GM12878 (cell line): ENCODE measurements around the gene AKAP1. TPM values are rescaled to one million over a fixed set of nuclear protein-coding genes. Genes with fewer than 3 reads are reported as not detected.

Source experiments
- ATAC-seq: fragments of 200-7000 bp; cut with Tn5 transposase; 3 replicates; pipeline ENCODE4 v1.9.1; 2020; ENCODE audit warnings: mild to moderate bottlenecking, moderate library complexity
- BruUV-seq: library from RNA; stranded (reverse); fragments of 400-500 nt; replicated peaks from 2 replicates; lab custom pipeline; 2021; lab: Mats Ljungman, UMichigan
- CTCF ChIA-PET: fragments of 300-600 bp; sonication (Branson Sonifier 250); formaldehyde crosslinking; extraction: SDS; loops from one replicate; lab custom pipeline; 2021; ENCODE audit warnings: inconsistent platforms; lab: Yijun Ruan, JAX
- POLR2A ChIA-PET: fragments of 350-600 bp; formaldehyde crosslinking; extraction: SDS; loops from one replicate; lab custom pipeline; 2021; ENCODE audit warnings: inconsistent platforms; lab: Charles Lee
- RAD21 ChIA-PET: fragments of 300-600 bp; sonication (Branson Sonifier 250); formaldehyde crosslinking; loops from one replicate; lab custom pipeline; 2023; ENCODE audit warnings: antibody characterized with exemption; ENCODE audit not compliant: unreplicated experiment; lab: Charles Lee
- SMC1A ChIA-PET: fragments of 300-600 bp; sonication (Branson Sonifier 250); formaldehyde crosslinking; loops from one replicate; lab custom pipeline; 2023; ENCODE audit not compliant: unreplicated experiment, uncharacterized antibody; lab: Charles Lee
- DNase-seq: peaks from one replicate; pipeline ENCODE4 v3.0.0-alpha.2; 2011; ENCODE audit warnings: low read depth, low spot score
- FAIRE-seq: peaks from 3 replicates; lab custom pipeline; 2011; peaks lifted over from hg19 to GRCh38; lab: Jason Lieb, UNC
- H2AFZ ChIP-seq: 2 replicates; pipeline ENCODE4 v1.6.0; 2011; ENCODE audit warnings: low read depth, low read length, control low read depth; ENCODE audit not compliant: control insufficient read depth
- H3K27ac ChIP-seq: 2 replicates; pipeline ENCODE4 v1.5.1; 2011; ENCODE audit warnings: control low read depth; ENCODE audit not compliant: control insufficient read depth, insufficient read depth
- H3K27me3 ChIP-seq, 2 experiments: replicated peaks in 1 of 2; 2 replicates each; pipeline versions ENCODE4 v1.6.0 to v1.6.1; 2011; ENCODE audit warnings: low read length in 1 of 2; ENCODE audit not compliant: control insufficient read depth in 2 of 2, insufficient read depth in 2 of 2
- H3K36me3 ChIP-seq, 2 experiments: 2 replicates each; pipeline ENCODE4 v1.5.1; 2011; ENCODE audit warnings: low read length in 1 of 2; ENCODE audit not compliant: control insufficient read depth in 2 of 2, insufficient read depth in 2 of 2
- H3K4me1 ChIP-seq: 2 replicates; pipeline ENCODE4 v1.6.1; 2011; ENCODE audit warnings: mild to moderate bottlenecking, low read length, moderate library complexity, mixed read lengths; ENCODE audit not compliant: control insufficient read depth, insufficient read depth
- H3K4me2 ChIP-seq: 2 replicates; pipeline ENCODE4 v1.6.0; 2011; ENCODE audit warnings: control low read depth; ENCODE audit not compliant: control insufficient read depth, insufficient read depth
- H3K4me3 ChIP-seq: fragments of 200-600 bp; sonication (generic); 2 replicates; pipeline ENCODE4 v1.5.1; 2016
- H3K79me2 ChIP-seq: 2 replicates; pipeline ENCODE4 v1.6.0; 2011; ENCODE audit warnings: low read length; ENCODE audit not compliant: control insufficient read depth, insufficient read depth
- H3K9ac ChIP-seq: 2 replicates; pipeline ENCODE4 v1.8.0; 2011; ENCODE audit warnings: low read length, control low read depth, mixed read lengths; ENCODE audit not compliant: control insufficient read depth, insufficient read depth
- H3K9me3 ChIP-seq: replicated peaks from 3 replicates; pipeline ENCODE4 v1.5.1; 2011; ENCODE audit warnings: mild to moderate bottlenecking, low read length; ENCODE audit not compliant: control insufficient read depth, insufficient read depth
- H4K20me1 ChIP-seq: 2 replicates; pipeline ENCODE4 v1.6.0; 2011; ENCODE audit not compliant: control insufficient read depth, insufficient read depth
- CHD2 ChIP-seq: IDR thresholded peaks from 2 replicates; pipeline ENCODE4 v1.6.1; 2011; ENCODE audit warnings: low read depth, low read length, improper control_type of control experiment, borderline replicate concordance
- CHD4 ChIP-seq: fragments of 200-600 bp; sonication (generic); IDR thresholded peaks from 2 replicates; pipeline ENCODE4 v1.6.1; 2016; ENCODE audit warnings: mild to moderate bottlenecking
- FOXK2 ChIP-seq: fragments of 450-650 bp; IDR thresholded peaks from 2 replicates; pipeline ENCODE4 v1.6.1; 2017; ENCODE audit warnings: mild to moderate bottlenecking, moderate library complexity
- RAD21 ChIP-seq: IDR thresholded peaks from 2 replicates; pipeline ENCODE4 v1.6.1; 2011; ENCODE audit warnings: mild to moderate bottlenecking, low read depth, low read length, moderate library complexity; ENCODE audit not compliant: insufficient read depth
- SMARCA5 ChIP-seq: fragments of 450-650 bp; IDR thresholded peaks from 2 replicates; pipeline ENCODE4 v1.6.1; 2017; ENCODE audit warnings: mild to moderate bottlenecking
- WGBS: methylation state at CpG from one replicate; pipeline ENCODE4 v1.1.6; 2016; ENCODE audit warnings: low lambda C conversion rate; ENCODE audit not compliant: insufficient replicate concordance, insufficient coverage; ENCODE audit errors: missing lambda C conversion rate; 5-methylcytosine and 5-hydroxymethylcytosine counted together
- in situ Hi-C: fragments of 300-500 bp; cut with MboI; formaldehyde crosslinking; loops from 9 replicates; pipeline ENCODE4 v1.14.3; 2018; ENCODE audit warnings: mixed read lengths
- intact Hi-C: fragments of 100-400 bp; cut with micrococcal nuclease; formaldehyde crosslinking; loops from one replicate; pipeline ENCODE4 v1.14.2; 2022; ENCODE audit not compliant: unreplicated experiment
- polyA plus RNA-seq, 11 experiments: library from polyadenylated mRNA; depleted of rRNA in 4 of 11; unstranded in 6 of 11; stranded (reverse) in 5 of 11; fragments of >200 nt; fragmentation: Nextera tagmentation in 4 of 11; fragmentation: Illumina TruSeq in 1 of 11; extraction: Ambion mirVana in 4 of 11; extraction: Trizol in 1 of 11; gene quantifications; 1 replicate in 1 of 11; 2 replicates in 10 of 11; pipeline versions ENCODE4 v1.2.1 to v1.2.3, GENCODE V29; 2011 to 2016; ENCODE audit warnings: inconsistent platforms in 2 of 11, missing spikeins in 2 of 11, low read depth in 1 of 11
- total RNA-seq, 4 experiments: library from RNA; depleted of rRNA in 3 of 4; stranded (reverse); fragments of >200 nt in 3 of 4; fragmentation: Illumina TruSeq in 1 of 4; extraction: Trizol in 1 of 4; gene quantifications; 2 replicates each; pipeline versions ENCODE4 v1.2.1 to v1.2.3, GENCODE V29; 2013 to 2021
- TF ChIP-seq, protein P1 (sequence below): fragments of 450-650 bp; IDR thresholded peaks from 2 replicates; pipeline ENCODE4 v1.6.1; 2016; ENCODE audit warnings: mild to moderate bottlenecking, moderate library complexity, borderline replicate concordance
- TF ChIP-seq, protein P2 (sequence below): fragments of 450-650 bp; conservative IDR thresholded peaks from 2 replicates; pipeline ENCODE4 v1.6.1; 2017; ENCODE audit warnings: mild to moderate bottlenecking, moderate library complexity
- TF ChIP-seq, protein P3 (sequence below): fragments of 450-650 bp; formaldehyde crosslinking; IDR thresholded peaks from 2 replicates; pipeline ENCODE4 v1.4.0; 2022; ENCODE audit warnings: mild to moderate bottlenecking, moderate library complexity
- TF ChIP-seq, protein P4 (sequence below): fragments of 450-650 bp; IDR thresholded peaks from 2 replicates; pipeline ENCODE4 v1.6.1; 2017; ENCODE audit warnings: mild to moderate bottlenecking, low read depth, inconsistent platforms; ENCODE audit not compliant: poor library complexity, severe bottlenecking

AKAP1 gene
- total and polyA plus RNA-seq, 10 of the 15 experiments (the other 5 are each of a cell fraction or from before 2014, with no cell fraction given) = 11.9 to 50.5 (median 38.1) TPM

DNA sequence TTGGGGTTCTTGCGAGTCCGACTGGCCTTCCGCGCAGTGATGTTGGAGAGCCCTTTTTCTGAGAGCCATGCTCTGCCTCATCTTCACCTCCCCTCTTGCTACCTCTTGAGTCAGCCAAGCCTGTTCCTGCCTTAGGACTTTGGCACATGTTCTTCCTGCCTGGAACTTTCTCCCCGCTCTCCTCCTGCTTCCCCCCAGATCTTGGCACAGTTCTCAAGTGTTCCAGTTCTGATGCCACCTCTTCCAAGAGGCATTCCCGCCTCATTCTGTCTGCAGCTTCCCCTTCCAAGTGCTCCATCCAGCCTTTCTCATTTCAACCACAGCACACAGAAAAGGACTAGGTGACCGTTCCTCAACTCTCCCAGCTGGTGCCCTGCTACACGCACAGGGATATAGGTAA is 7.7 kb downstream of the AKAP1 start (continued):
- TF ChIP-seq, protein P1, sequence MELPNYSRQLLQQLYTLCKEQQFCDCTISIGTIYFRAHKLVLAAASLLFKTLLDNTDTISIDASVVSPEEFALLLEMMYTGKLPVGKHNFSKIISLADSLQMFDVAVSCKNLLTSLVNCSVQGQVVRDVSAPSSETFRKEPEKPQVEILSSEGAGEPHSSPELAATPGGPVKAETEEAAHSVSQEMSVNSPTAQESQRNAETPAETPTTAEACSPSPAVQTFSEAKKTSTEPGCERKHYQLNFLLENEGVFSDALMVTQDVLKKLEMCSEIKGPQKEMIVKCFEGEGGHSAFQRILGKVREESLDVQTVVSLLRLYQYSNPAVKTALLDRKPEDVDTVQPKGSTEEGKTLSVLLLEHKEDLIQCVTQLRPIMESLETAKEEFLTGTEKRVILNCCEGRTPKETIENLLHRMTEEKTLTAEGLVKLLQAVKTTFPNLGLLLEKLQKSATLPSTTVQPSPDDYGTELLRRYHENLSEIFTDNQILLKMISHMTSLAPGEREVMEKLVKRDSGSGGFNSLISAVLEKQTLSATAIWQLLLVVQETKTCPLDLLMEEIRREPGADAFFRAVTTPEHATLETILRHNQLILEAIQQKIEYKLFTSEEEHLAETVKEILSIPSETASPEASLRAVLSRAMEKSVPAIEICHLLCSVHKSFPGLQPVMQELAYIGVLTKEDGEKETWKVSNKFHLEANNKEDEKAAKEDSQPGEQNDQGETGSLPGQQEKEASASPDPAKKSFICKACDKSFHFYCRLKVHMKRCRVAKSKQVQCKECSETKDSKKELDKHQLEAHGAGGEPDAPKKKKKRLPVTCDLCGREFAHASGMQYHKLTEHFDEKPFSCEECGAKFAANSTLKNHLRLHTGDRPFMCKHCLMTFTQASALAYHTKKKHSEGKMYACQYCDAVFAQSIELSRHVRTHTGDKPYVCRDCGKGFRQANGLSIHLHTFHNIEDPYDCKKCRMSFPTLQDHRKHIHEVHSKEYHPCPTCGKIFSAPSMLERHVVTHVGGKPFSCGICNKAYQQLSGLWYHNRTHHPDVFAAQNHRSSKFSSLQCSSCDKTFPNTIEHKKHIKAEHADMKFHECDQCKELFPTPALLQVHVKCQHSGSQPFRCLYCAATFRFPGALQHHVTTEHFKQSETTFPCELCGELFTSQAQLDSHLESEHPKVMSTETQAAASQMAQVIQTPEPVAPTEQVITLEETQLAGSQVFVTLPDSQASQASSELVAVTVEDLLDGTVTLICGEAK = no peak
- TF ChIP-seq CHD2 (no peak), RAD21 (no peak)
- TF ChIP-seq, protein P2, sequence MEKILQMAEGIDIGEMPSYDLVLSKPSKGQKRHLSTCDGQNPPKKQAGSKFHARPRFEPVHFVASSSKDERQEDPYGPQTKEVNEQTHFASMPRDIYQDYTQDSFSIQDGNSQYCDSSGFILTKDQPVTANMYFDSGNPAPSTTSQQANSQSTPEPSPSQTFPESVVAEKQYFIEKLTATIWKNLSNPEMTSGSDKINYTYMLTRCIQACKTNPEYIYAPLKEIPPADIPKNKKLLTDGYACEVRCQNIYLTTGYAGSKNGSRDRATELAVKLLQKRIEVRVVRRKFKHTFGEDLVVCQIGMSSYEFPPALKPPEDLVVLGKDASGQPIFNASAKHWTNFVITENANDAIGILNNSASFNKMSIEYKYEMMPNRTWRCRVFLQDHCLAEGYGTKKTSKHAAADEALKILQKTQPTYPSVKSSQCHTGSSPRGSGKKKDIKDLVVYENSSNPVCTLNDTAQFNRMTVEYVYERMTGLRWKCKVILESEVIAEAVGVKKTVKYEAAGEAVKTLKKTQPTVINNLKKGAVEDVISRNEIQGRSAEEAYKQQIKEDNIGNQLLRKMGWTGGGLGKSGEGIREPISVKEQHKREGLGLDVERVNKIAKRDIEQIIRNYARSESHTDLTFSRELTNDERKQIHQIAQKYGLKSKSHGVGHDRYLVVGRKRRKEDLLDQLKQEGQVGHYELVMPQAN = no peak

DNA sequence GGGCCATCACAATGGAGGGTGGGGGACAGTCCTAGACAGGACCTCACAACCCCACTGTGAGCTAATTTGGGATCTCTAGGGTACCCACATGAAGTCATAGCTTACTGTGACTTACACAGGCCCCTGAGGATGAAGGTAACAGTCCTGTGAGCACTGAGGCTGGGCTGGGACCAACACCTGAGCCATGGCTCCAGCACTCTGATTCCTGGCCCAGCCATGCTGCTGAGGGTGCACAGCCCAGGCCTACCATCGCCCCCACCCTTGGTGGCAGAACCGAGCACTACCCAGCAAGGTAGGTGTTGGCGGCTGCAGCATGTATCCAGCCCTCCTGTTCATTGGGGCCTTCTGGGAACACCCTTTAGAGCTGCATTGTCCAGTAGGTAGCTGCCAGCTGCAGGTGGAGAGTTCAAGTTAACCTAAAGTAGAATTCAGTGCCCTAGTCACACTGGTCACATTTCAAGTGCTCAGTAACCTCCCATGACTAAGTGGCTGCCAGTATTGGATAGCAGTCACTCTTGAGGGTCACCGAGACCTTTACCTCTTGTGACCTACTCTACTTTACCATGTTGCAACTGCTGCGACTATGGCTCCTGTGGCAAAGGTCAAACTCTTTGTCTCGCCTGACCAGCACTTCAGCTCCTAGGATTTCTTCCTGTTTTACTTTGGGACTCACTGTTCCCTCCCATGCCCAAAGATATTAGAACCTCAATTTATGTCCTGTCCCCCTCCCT is 11.6 kb downstream of the AKAP1 start:
- H4K20me1 ChIP-seq = peaks cover 3% of the 10 kb centered on the region
- intact Hi-C loops = no loop called here
- no peaks in the 10 kb centered on the region for H3K27me3 ChIP-seq
- no peak overlapping the region for H3K4me3 ChIP-seq
- H3K9ac ChIP-seq = no peak overlapping the region
- no TSS peak for BruUV-seq
- FAIRE-seq = no peak
- no peak overlapping the region for H3K4me2 ChIP-seq
- WGBS = 92% methylated on average over 6 of the region's 6 CpGs
- H3K4me1 ChIP-seq = peaks cover 29% of the 10 kb centered on the region
- ChIA-PET SMC1A (no interaction called here), RAD21 (no interaction called here), POLR2A (interaction anchor here (0.9 kb wide), 1 partner anchor 9 kb away, joined by 3 read pairs; no protein-coding TSS in a partner anchor), CTCF (interaction anchor here (1.5 kb wide), 1 partner anchor 136 kb away, joined by 3 read pairs; the partner anchor contains the start of gene COIL)
- 0 out of 2 replicates have a peak overlapping the region, but pooled peaks have one; percentile 21 for H3K27ac ChIP-seq
- no peak overlapping the region for H2AFZ ChIP-seq
- peaks cover 2 to 9% of the 10 kb centered on the region in 2 experiments for H3K36me3 ChIP-seq
- peaks cover 74% of the 10 kb centered on the region for H3K79me2 ChIP-seq
- no peaks in the 10 kb centered on the region for H3K9me3 ChIP-seq
- no peak for DNase-seq
- in situ Hi-C loops = no loop called here
- no peak for ATAC-seq
- TF ChIP-seq CHD4 (no peak), FOXK2 (no peak), SMARCA5 (no peak)
- TF ChIP-seq, protein P3, sequence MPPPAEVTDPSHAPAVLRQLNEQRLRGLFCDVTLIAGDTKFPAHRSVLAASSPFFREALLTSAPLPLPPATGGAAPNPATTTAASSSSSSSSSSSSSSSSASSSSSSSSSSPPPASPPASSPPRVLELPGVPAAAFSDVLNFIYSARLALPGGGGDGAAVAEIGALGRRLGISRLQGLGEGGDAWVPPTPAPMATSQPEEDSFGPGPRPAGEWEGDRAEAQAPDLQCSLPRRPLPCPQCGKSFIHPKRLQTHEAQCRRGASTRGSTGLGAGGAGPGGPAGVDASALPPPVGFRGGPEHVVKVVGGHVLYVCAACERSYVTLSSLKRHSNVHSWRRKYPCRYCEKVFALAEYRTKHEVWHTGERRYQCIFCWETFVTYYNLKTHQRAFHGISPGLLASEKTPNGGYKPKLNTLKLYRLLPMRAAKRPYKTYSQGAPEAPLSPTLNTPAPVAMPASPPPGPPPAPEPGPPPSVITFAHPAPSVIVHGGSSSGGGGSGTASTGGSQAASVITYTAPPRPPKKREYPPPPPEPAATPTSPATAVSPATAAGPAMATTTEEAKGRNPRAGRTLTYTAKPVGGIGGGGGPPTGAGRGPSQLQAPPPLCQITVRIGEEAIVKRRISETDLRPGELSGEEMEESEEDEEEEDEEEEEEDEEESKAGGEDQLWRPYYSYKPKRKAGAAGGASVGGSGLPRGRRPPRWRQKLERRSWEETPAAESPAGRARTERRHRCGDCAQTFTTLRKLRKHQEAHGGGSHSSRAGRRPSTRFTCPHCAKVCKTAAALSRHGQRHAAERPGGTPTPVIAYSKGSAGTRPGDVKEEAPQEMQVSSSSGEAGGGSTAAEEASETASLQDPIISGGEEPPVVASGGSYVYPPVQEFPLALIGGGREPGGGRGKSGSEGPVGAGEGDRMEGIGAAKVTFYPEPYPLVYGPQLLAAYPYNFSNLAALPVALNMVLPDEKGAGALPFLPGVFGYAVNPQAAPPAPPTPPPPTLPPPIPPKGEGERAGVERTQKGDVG (CRISPR knock-in tag) = no peak
- TF ChIP-seq, protein P4, sequence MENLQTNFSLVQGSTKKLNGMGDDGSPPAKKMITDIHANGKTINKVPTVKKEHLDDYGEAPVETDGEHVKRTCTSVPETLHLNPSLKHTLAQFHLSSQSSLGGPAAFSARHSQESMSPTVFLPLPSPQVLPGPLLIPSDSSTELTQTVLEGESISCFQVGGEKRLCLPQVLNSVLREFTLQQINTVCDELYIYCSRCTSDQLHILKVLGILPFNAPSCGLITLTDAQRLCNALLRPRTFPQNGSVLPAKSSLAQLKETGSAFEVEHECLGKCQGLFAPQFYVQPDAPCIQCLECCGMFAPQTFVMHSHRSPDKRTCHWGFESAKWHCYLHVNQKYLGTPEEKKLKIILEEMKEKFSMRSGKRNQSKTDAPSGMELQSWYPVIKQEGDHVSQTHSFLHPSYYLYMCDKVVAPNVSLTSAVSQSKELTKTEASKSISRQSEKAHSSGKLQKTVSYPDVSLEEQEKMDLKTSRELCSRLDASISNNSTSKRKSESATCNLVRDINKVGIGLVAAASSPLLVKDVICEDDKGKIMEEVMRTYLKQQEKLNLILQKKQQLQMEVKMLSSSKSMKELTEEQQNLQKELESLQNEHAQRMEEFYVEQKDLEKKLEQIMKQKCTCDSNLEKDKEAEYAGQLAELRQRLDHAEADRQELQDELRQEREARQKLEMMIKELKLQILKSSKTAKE = no peak
